ENCODE measurements around the gene GSTM4. TPM values are rescaled to one million over a fixed set of nuclear protein-coding genes. Genes with fewer than 3 reads are reported as not detected.

The GSTM4 gene
- total RNA-seq, 4 donors from 2014 or later = 16.3 to 47.0 (median 35.2) TPM

- H3K4me3 ChIP-seq = no peak overlapping the region
- peak in 1 of 2 donors; percentile 4 for DNase-seq (ENCODE audit: low spot score in 2 of 2)
- H3K4me1 ChIP-seq = peaks cover 0 to 22% (median 7%) of the 10 kb centered on the region in 4 donors
- H3K27me3 ChIP-seq = no peaks in the 10 kb centered on the region
- H3K27ac ChIP-seq = no peak overlapping the region
- WGBS, 2 donors = 75 to 78% methylated on average over 12 to 14 of the region's 16 CpGs
- H3K9me3 ChIP-seq = no peaks in the 10 kb centered on the region
- TF ChIP-seq POLR2A (IDR thresholded peaks at IDR 0.05) (no peak), EP300 (IDR thresholded peaks at IDR 0.05) (no peak), CTCF (IDR thresholded peaks at IDR 0.05) (no peak)
- peaks cover 0 to 55% (median 15%) of the 10 kb centered on the region in 3 donors for H3K36me3 ChIP-seq
These were observed 24.1 kb upstream of the GSTM4 start for GRCh38 chr1:109631513-109632505.

- H3K36me3 ChIP-seq = peaks cover 0 to 45% (median 11%) of the 10 kb centered on the region in 3 donors
- 48 to 49% methylated on average over 5 of the region's 5 CpGs for WGBS, 2 donors
- H3K9me3 ChIP-seq = no peaks in the 10 kb centered on the region
- H3K27ac ChIP-seq = peak overlapping the region in 1 of 4 donors; percentile 44
- TF ChIP-seq POLR2A (IDR thresholded peaks at IDR 0.05) = no peak
- no peak for TF ChIP-seq CTCF (IDR thresholded peaks at IDR 0.05)
- TF ChIP-seq EP300 (IDR thresholded peaks at IDR 0.05) = no peak
- H3K4me1 ChIP-seq = peaks cover 0 to 22% (median 7%) of the 10 kb centered on the region in 4 donors
- DNase-seq (ENCODE audit: low spot score in 2 of 2) = peak in 1 of 2 donors; percentile 18
- no peak overlapping the region for H3K4me3 ChIP-seq
- H3K27me3 ChIP-seq = no peaks in the 10 kb centered on the region
These were observed 23.1 kb upstream of the GSTM4 start for GRCh38 chr1:109632671-109633346.

GRCh38 chr1:109634292-109634691 lies 21.6 kb upstream of the GSTM4 start:
- DNase-seq (ENCODE audit: low spot score in 2 of 2) = peak in 1 of 2 donors; percentile 2
- TF ChIP-seq POLR2A (IDR thresholded peaks at IDR 0.05) (no peak), EP300 (IDR thresholded peaks at IDR 0.05) (no peak), CTCF (IDR thresholded peaks at IDR 0.05) (no peak)
- Histone ChIP-seq H3K4me3 (no peak overlapping the region), H3K27me3 (no peaks in the 10 kb centered on the region), H3K36me3 (peaks cover 0 to 30% (median under 1%) of the 10 kb centered on the region in 3 donors), H3K9me3 (no peaks in the 10 kb centered on the region), H3K4me1 (peaks cover 0 to 22% (median 7%) of the 10 kb centered on the region in 4 donors), H3K27ac (no peak overlapping the region)
- WGBS, 2 donors = 78 to 81% methylated on average over 6 of the region's 6 CpGs

GRCh38 chr1:109634771-109635750 lies 20.8 kb upstream of the GSTM4 start:
- Histone ChIP-seq H3K4me1 (peaks cover 0 to 25% (median 7%) of the 10 kb centered on the region in 4 donors), H3K9me3 (no peaks in the 10 kb centered on the region), H3K36me3 (peaks cover 0 to 22% (median 0%) of the 10 kb centered on the region in 3 donors), H3K27me3 (no peaks in the 10 kb centered on the region), H3K4me3 (no peak overlapping the region), H3K27ac (no peak overlapping the region)
- peak in 1 of 2 donors; percentile 3 for DNase-seq (ENCODE audit: low spot score in 2 of 2)
- TF ChIP-seq EP300 (IDR thresholded peaks at IDR 0.05) (no peak), CTCF (IDR thresholded peaks at IDR 0.05) (no peak), POLR2A (IDR thresholded peaks at IDR 0.05) (no peak)
- WGBS, 2 donors = 64 to 66% methylated on average over 13 of the region's 13 CpGs

Measured in tibial nerve (tissue), 4 donors.